Spleen (tissue), 7 donors: ENCODE data around the gene ADRB2.

Source experiments
- CTCF ChIP-seq, 11 experiments: fragments of 200-600 bp in 7 of 11; fragments of 450-650 bp in 4 of 11; sonication (generic) in 4 of 11; IDR thresholded peaks in 8 of 11; conservative IDR thresholded peaks in 3 of 11; 1 replicate in 7 of 11; 2 replicates in 4 of 11; pipeline versions ENCODE4 v1.4.0 to v1.8.0; 2016 to 2021; ENCODE audit warnings: antibody characterized with exemption in 11 of 11, inconsistent platforms in 4 of 11, mild to moderate bottlenecking in 1 of 11
- POLR2A ChIP-seq, 3 donors: fragments of 450-650 bp; IDR thresholded peaks; one replicate each; pipeline ENCODE4 v1.5.1; 2017; ENCODE audit warnings: antibody characterized with exemption in 3 of 3, mild to moderate bottlenecking in 1 of 3
- POLR2AphosphoS5 ChIP-seq, 3 donors: sonication (generic); formaldehyde crosslinking; IDR thresholded peaks; one replicate each; pipeline ENCODE4 v1.5.1; 2017; ENCODE audit warnings: antibody characterized with exemption in 3 of 3
- donor health status: DM: no; HTN: no; CAD: no; lungs with moderate emphysema.
- donor health status: DM: no; HTN: no; CAD: no.
- donor health status: DM: no; HTN: no; CAD: no.

- TF ChIP-seq POLR2AphosphoS5 (IDR thresholded peaks at IDR 0.05) (no peak), CTCF (IDR thresholded peaks at IDR 0.05 in 8 of 11, conservative IDR thresholded peaks at IDR 0.05 in 3 of 11) (no peak), POLR2A (IDR thresholded peaks at IDR 0.05) (no peak)
Observed at GRCh38 chr5:148856009-148856367, 29.6 kb downstream of the ADRB2 start.
